ENCODE measurements around the gene PLA1A.

PLA1A gene

DNA sequence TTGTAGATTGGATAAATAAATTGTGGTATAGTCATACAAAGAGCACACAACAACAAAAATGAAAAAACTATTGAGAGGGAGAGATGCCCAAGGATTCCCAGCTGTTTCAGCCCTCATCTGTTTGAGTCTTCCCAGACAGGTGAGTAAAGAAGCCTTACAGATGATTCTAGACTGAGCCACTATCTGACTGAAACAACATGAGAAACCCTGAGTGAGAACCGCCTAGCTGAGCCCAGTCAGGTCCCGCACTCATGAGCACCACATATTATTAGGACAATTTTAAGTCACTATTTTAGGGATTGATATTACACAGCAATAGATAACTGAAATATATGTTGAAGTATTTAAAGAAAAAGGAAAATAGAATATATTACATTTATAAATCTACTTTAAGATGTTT, 43.7 kb downstream of the PLA1A start:
- Histone ChIP-seq H3K9me3 (ENCODE audit: low read length) (no peaks in the 10 kb centered on the region), H3K27ac (ENCODE audit: low read depth, low read length, poor library complexity, severe bottlenecking) (no peak overlapping the region), H3K9me2 (ENCODE audit: low read depth, low read length) (no peaks in the 10 kb centered on the region), H3K27me3 (ENCODE audit: insufficient read depth, low read length) (no peaks in the 10 kb centered on the region), H3K4me1 (ENCODE audit: insufficient read depth, low read length, severe bottlenecking) (no peaks in the 10 kb centered on the region), H3K4me2 (ENCODE audit: low read length) (no peak overlapping the region), H3F3A (ENCODE audit: insufficient read depth, low read length) (no peaks in the 10 kb centered on the region), H3K4me3 (ENCODE audit: low read depth, low read length, poor library complexity, severe bottlenecking) (no peak overlapping the region), H4K20me1 (ENCODE audit: insufficient read depth, low read length) (no peaks in the 10 kb centered on the region), H3K79me2 (ENCODE audit: insufficient read depth, low read length) (no peaks in the 10 kb centered on the region), H3K36me3 (ENCODE audit: insufficient read depth, low read length) (no peaks in the 10 kb centered on the region), H2AFZ (ENCODE audit: low read length) (no peak overlapping the region), H3K9ac (ENCODE audit: low read length) (no peak overlapping the region)
- TF ChIP-seq EZH2 (IDR thresholded peaks at IDR 0.05; ENCODE audit: borderline replicate concordance, low read length): no peak
- TF ChIP-seq, protein P1, sequence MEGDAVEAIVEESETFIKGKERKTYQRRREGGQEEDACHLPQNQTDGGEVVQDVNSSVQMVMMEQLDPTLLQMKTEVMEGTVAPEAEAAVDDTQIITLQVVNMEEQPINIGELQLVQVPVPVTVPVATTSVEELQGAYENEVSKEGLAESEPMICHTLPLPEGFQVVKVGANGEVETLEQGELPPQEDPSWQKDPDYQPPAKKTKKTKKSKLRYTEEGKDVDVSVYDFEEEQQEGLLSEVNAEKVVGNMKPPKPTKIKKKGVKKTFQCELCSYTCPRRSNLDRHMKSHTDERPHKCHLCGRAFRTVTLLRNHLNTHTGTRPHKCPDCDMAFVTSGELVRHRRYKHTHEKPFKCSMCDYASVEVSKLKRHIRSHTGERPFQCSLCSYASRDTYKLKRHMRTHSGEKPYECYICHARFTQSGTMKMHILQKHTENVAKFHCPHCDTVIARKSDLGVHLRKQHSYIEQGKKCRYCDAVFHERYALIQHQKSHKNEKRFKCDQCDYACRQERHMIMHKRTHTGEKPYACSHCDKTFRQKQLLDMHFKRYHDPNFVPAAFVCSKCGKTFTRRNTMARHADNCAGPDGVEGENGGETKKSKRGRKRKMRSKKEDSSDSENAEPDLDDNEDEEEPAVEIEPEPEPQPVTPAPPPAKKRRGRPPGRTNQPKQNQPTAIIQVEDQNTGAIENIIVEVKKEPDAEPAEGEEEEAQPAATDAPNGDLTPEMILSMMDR (IDR thresholded peaks at IDR 0.05; ENCODE audit: low read length): no peak

DNA sequence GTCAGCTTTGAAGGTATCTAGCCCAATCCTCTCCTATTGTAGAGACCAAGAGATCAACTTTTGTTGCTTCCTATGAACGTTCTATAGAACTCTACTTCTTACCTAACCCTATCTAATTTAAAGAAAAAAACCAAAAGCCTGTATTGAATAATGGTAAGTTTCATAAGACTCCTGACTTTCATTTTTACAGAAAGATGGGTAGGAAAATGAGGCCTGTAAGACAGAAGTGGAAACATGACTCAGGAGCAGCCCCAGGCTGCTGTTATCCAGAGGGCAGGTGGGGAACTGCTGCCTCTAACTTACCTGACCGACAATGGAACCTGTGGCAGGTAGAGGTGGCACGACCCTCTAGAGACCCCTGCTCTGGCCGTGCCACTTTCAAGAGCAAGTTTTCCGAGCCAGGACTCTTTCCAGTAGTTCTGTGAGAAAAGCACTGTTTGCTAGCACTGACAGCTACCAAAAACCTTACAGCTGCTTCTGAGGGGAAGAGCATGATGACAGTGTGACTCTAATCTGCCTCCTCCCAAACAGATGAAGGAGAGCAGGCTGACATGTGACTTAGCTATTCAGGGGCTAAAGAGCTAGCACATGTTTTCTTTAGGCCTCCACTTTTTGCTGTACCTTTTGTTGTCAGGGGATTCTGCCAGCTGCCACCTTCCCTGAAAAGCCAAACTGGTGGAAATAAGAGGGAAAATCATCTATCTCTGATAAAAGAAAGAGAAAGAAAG, 45.2 kb downstream of the PLA1A start:
- no peaks in the 10 kb centered on the region for H3K4me1 ChIP-seq (ENCODE audit: insufficient read depth, low read length, severe bottlenecking)
- H3F3A ChIP-seq (ENCODE audit: insufficient read depth, low read length): no peaks in the 10 kb centered on the region
- TF ChIP-seq, protein P1 (IDR thresholded peaks at IDR 0.05; ENCODE audit: low read length): no peak
- TF ChIP-seq EZH2 (IDR thresholded peaks at IDR 0.05; ENCODE audit: borderline replicate concordance, low read length): no peak
- H3K9ac ChIP-seq (ENCODE audit: low read length): no peak overlapping the region
- H3K4me2 ChIP-seq (ENCODE audit: low read length): no peak overlapping the region
- H3K9me3 ChIP-seq (ENCODE audit: low read length): no peaks in the 10 kb centered on the region
- H3K27me3 ChIP-seq (ENCODE audit: insufficient read depth, low read length): no peaks in the 10 kb centered on the region
- no peaks in the 10 kb centered on the region for H3K9me2 ChIP-seq (ENCODE audit: low read depth, low read length)
- H3K79me2 ChIP-seq (ENCODE audit: insufficient read depth, low read length): no peaks in the 10 kb centered on the region
- H2AFZ ChIP-seq (ENCODE audit: low read length): no peak overlapping the region
- no peaks in the 10 kb centered on the region for H4K20me1 ChIP-seq (ENCODE audit: insufficient read depth, low read length)
- no peak overlapping the region for H3K27ac ChIP-seq (ENCODE audit: low read depth, low read length, poor library complexity, severe bottlenecking)
- H3K4me3 ChIP-seq (ENCODE audit: low read depth, low read length, poor library complexity, severe bottlenecking): no peak overlapping the region
- H3K36me3 ChIP-seq (ENCODE audit: insufficient read depth, low read length): no peaks in the 10 kb centered on the region

DNA sequence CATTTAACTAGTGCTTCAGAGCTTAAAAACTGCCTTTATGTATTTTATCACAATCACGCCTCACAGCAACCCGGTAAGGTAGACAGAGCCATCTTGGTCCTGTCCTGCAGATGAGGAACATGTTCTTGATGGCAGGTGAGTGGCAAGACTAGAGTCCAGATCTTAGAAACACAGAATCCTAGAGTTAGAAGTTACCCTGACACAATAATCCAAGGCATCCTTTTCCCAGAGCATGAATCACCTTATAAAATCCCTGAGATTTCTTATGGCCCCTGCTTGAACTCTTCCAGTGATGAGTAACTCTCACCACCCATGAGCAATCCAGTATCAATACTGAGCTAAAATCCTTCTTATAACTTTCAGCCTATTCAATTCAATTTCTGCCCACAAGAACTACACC, 45.8 kb downstream of the PLA1A start:
- Histone ChIP-seq H3K79me2 (ENCODE audit: insufficient read depth, low read length) (no peaks in the 10 kb centered on the region), H3K9me3 (ENCODE audit: low read length) (no peaks in the 10 kb centered on the region), H2AFZ (ENCODE audit: low read length) (no peak overlapping the region), H3K27ac (ENCODE audit: low read depth, low read length, poor library complexity, severe bottlenecking) (no peak overlapping the region), H3K4me2 (ENCODE audit: low read length) (no peak overlapping the region), H3K4me3 (ENCODE audit: low read depth, low read length, poor library complexity, severe bottlenecking) (no peak overlapping the region), H3K4me1 (ENCODE audit: insufficient read depth, low read length, severe bottlenecking) (no peaks in the 10 kb centered on the region), H3K36me3 (ENCODE audit: insufficient read depth, low read length) (no peaks in the 10 kb centered on the region), H4K20me1 (ENCODE audit: insufficient read depth, low read length) (no peaks in the 10 kb centered on the region), H3K9ac (ENCODE audit: low read length) (no peak overlapping the region), H3K27me3 (ENCODE audit: insufficient read depth, low read length) (no peaks in the 10 kb centered on the region), H3F3A (ENCODE audit: insufficient read depth, low read length) (no peaks in the 10 kb centered on the region), H3K9me2 (ENCODE audit: low read depth, low read length) (no peaks in the 10 kb centered on the region)
- TF ChIP-seq EZH2 (IDR thresholded peaks at IDR 0.05; ENCODE audit: borderline replicate concordance, low read length): no peak
- TF ChIP-seq, protein P1 (IDR thresholded peaks at IDR 0.05; ENCODE audit: low read length): no peak
